Progenitor cell of endocrine pancreas (in vitro differentiated cells): Measurements from ENCODE around the gene GOLGA6L10. TPM values are rescaled to one million over a fixed set of nuclear protein-coding genes. Genes with fewer than 3 reads are reported as not detected.
A peak's percentile ranks its signal among the peaks of the same experiment; 100 is the strongest.
"Not testable (repeated sequence)": the region's sequence is repeated elsewhere in the genome, so short reads cannot be mapped to it uniquely, and the experiment has no call there.

ENCODE experiments used
- DNase-seq: peaks from one replicate; pipeline ENCODE4 v3.0.0; 2021; ENCODE audit warnings: low spot score; ENCODE audit not compliant: unreplicated experiment
- H3K27ac Mint-ChIP-seq: 2 replicates; pipeline ENCODE4 v1.8.0; 2021; ENCODE audit warnings: mild to moderate bottlenecking, moderate library complexity, mixed read lengths
- H3K27me3 Mint-ChIP-seq: 2 replicates; pipeline ENCODE4 v1.8.0; 2021; ENCODE audit warnings: mixed read lengths
- H3K36me3 Mint-ChIP-seq: 2 replicates; pipeline ENCODE4 v1.8.0; 2022; ENCODE audit warnings: mixed read lengths; ENCODE audit not compliant: insufficient read depth
- H3K4me1 Mint-ChIP-seq: 2 replicates; pipeline ENCODE4 v1.8.0; 2021; ENCODE audit warnings: low read depth, mixed read lengths
- H3K4me3 Mint-ChIP-seq: 2 replicates; pipeline ENCODE4 v1.8.0; 2021; ENCODE audit warnings: low read depth, mild to moderate bottlenecking, moderate library complexity, mixed read lengths
- H3K9me3 Mint-ChIP-seq: 2 replicates; pipeline ENCODE4 v1.8.0; 2021; ENCODE audit warnings: low read depth, mixed read lengths
- CTCF ChIP-seq: fragments of 200-600 bp; sonication (generic); IDR thresholded peaks from one replicate; pipeline ENCODE4 v1.5.0; 2021; ENCODE audit warnings: antibody characterized with exemption, mild to moderate bottlenecking; ENCODE audit not compliant: unreplicated experiment
- total RNA-seq: library from RNA; stranded (reverse); gene quantifications from 2 replicates; pipeline ENCODE4 v1.2.1, GENCODE V29; 2021

The GOLGA6L10 gene
- total RNA-seq, 1 donor from 2014 or later, result 8.7 TPM

- not testable (repeated sequence) for H3K27ac Mint-ChIP-seq, H3K27me3 Mint-ChIP-seq, H3K4me3 Mint-ChIP-seq, DNase-seq, H3K4me1 Mint-ChIP-seq, H3K36me3 Mint-ChIP-seq, H3K9me3 Mint-ChIP-seq
These were observed 4.1 kb downstream of the GOLGA6L10 start for GRCh38 chr15:82345176-82345575.

DNA sequence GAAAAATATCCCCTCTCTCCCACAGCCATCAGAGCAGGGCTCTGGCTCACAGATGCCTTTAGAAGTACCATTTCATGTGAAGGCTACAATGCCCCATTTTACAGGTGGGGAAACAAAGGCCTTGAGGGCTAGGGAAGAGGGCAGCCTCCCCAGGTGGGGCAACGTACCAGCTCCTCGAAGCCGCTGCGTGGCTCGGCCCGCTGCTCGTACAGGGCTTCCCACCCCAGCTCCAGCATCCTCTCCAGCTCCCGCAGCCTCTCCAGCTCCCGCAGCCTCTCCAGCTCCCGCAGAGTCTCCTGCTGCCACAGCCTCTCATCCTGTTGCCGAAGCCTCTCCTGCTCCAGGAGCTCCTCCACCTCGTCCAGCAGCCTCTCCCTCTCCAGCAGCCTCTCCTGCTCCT is 4.9 kb downstream of the GOLGA6L10 start:
- H3K9me3 Mint-ChIP-seq, H3K27me3 Mint-ChIP-seq, H3K36me3 Mint-ChIP-seq, DNase-seq, H3K27ac Mint-ChIP-seq, H3K4me1 Mint-ChIP-seq, H3K4me3 Mint-ChIP-seq: not testable (repeated sequence)

DNA sequence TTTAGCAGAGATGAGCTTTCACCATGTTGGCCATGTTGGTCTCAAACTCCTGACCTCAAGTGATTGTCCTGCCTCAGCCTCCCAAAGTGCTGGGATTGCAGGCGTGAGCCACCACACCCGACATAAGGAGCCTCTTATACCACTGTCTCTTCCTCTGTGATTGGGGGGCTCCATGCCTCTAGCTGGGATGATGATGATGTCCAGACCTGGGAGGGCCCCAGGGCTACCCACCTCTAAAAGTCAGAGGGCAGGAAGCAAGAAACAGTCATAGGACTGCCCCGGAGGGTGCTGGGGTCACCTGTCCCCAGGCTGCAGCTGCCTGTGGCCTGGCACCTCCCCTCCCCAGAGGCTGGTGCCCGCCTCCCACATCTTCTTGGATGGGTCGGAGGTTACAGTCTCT is 5.4 kb downstream of the GOLGA6L10 start:
- not testable (repeated sequence) for H3K36me3 Mint-ChIP-seq, H3K9me3 Mint-ChIP-seq, H3K4me1 Mint-ChIP-seq, DNase-seq, H3K27me3 Mint-ChIP-seq, H3K4me3 Mint-ChIP-seq, H3K27ac Mint-ChIP-seq

GRCh38 chr15:82342632-82343374 is 6.5 kb downstream of the GOLGA6L10 start:
- not testable (repeated sequence) for H3K4me3 Mint-ChIP-seq, H3K9me3 Mint-ChIP-seq, H3K36me3 Mint-ChIP-seq, H3K27ac Mint-ChIP-seq, H3K27me3 Mint-ChIP-seq, H3K4me1 Mint-ChIP-seq
- peak; percentile 34 for DNase-seq
- peak; percentile 51 for TF ChIP-seq CTCF

- H3K27ac Mint-ChIP-seq, H3K4me1 Mint-ChIP-seq, H3K9me3 Mint-ChIP-seq, DNase-seq, H3K36me3 Mint-ChIP-seq, H3K27me3 Mint-ChIP-seq, H3K4me3 Mint-ChIP-seq: not testable (repeated sequence)
These were observed 10.7 kb downstream of the GOLGA6L10 start for GRCh38 chr15:82338573-82338972.

- not testable (repeated sequence) for H3K4me3 Mint-ChIP-seq, H3K4me1 Mint-ChIP-seq, H3K36me3 Mint-ChIP-seq, H3K27ac Mint-ChIP-seq, H3K27me3 Mint-ChIP-seq, DNase-seq, H3K9me3 Mint-ChIP-seq
These were observed 11.2 kb downstream of the GOLGA6L10 start for GRCh38 chr15:82338053-82338452.

DNA sequence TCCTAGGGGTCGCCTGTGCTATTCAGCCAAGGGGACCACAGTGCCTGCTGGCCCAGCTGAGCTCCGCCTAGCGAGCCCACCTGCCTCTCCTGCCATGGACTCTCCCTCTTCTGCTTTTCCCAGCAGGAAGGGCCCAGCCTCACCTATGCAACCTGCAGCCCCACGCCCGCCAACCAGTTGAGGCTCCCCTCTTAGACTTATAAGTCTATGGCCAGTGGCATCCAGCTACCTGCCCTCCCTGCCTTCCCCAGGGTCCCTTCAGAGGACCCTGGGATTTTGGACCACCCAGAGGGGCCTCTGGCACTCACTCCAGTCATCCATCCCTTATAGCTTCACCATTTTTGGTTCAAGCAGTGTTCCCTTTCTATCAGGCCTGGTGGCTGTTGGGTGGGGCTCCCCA is 12.2 kb downstream of the GOLGA6L10 start:
- H3K4me3 Mint-ChIP-seq, H3K36me3 Mint-ChIP-seq, H3K4me1 Mint-ChIP-seq, H3K27ac Mint-ChIP-seq, H3K27me3 Mint-ChIP-seq, DNase-seq, H3K9me3 Mint-ChIP-seq: not testable (repeated sequence)

GRCh38 chr15:82336180-82336647 is 13.1 kb downstream of the GOLGA6L10 start:
- DNase-seq, H3K36me3 Mint-ChIP-seq: not testable (repeated sequence)

DNA sequence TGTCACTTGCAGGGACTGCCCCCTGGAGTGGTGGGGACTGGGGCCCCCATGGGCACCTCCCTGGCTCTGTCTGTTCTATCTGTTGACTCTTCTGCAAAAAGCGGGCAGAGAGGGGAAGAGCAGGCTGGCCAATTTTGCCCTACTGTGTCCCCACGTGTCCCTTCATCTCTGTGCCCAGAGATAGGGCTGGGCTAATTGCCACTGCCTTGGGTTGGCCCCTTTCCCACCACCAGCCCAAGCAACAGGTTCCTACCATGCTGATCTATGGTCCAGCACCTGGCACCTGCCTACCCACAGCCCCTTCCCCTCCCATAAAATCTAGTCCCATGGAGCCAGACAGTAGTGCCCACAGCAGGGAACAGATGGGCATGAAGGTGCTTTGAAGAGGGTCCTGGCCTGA is 14.3 kb downstream of the GOLGA6L10 start:
- DNase-seq, H3K36me3 Mint-ChIP-seq, H3K27ac Mint-ChIP-seq, H3K9me3 Mint-ChIP-seq, H3K4me1 Mint-ChIP-seq, H3K4me3 Mint-ChIP-seq, H3K27me3 Mint-ChIP-seq: not testable (repeated sequence)

More at GRCh38 chr15:82336180-82336647, 13.1 kb downstream of the GOLGA6L10 start:
- not testable (repeated sequence) for H3K4me1 Mint-ChIP-seq, H3K27me3 Mint-ChIP-seq, H3K4me3 Mint-ChIP-seq, H3K9me3 Mint-ChIP-seq, H3K27ac Mint-ChIP-seq

DNA sequence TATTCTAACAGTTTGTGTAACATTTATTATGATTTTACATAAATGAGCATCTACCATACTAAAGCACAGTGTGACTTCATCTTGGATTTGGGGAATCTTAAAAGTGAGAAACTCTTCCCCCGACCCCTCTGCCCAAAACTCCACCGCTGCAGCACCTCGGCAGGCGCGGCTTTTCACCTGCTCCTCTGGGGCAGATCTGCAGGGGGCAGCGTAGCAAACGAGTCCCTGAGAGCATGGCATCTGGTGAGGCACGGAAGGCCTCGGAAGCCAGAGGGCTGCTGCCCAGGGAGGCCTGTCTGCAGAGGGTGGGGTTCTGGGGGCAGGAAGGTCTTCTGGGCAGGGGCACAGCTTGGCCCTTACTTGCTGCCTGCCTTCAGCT is 14.7 kb downstream of the GOLGA6L10 start:
- H3K27ac Mint-ChIP-seq, H3K36me3 Mint-ChIP-seq, H3K27me3 Mint-ChIP-seq, H3K4me1 Mint-ChIP-seq, H3K9me3 Mint-ChIP-seq, DNase-seq, H3K4me3 Mint-ChIP-seq: not testable (repeated sequence)

- H3K27ac Mint-ChIP-seq, result not testable (repeated sequence)
These were observed 15.4 kb downstream of the GOLGA6L10 start for GRCh38 chr15:82333603-82334553.

More at GRCh38 chr15:82333603-82334553, 15.4 kb downstream of the GOLGA6L10 start:
- not testable (repeated sequence) for H3K9me3 Mint-ChIP-seq, H3K36me3 Mint-ChIP-seq, H3K4me1 Mint-ChIP-seq, H3K27me3 Mint-ChIP-seq, H3K4me3 Mint-ChIP-seq, DNase-seq
